Keratinocyte (primary cell): ENCODE results near the gene NBPF1. TPM values are rescaled to one million over a fixed set of nuclear protein-coding genes. Genes with fewer than 3 reads are reported as not detected.
"Not testable (repeated sequence)": the region's sequence is repeated elsewhere in the genome, so short reads cannot be mapped to it uniquely, and the experiment has no call there.

Source experiments
- DNase-seq: peaks from one replicate; pipeline ENCODE4 v3.0.0-alpha.2; 2011; ENCODE audit warnings: low read depth, missing footprints, low spot score
- FAIRE-seq: peaks from 2 replicates; lab custom pipeline; 2011; peaks lifted over from hg19 to GRCh38; lab: Jason Lieb, UNC
- H2AFZ ChIP-seq: 2 replicates; pipeline ENCODE4 v1.6.0; 2012; ENCODE audit warnings: low read length, control low read depth, inconsistent platforms; ENCODE audit not compliant: control insufficient read depth
- H3K27ac ChIP-seq: 2 replicates; pipeline ENCODE4 v1.5.1; 2011; ENCODE audit warnings: low read length; ENCODE audit not compliant: control insufficient read depth, insufficient read depth
- H3K27me3 ChIP-seq: 3 replicates; pipeline ENCODE4 v1.6.0; 2011; ENCODE audit warnings: low read length; ENCODE audit not compliant: control insufficient read depth, insufficient read depth; ENCODE audit errors: extremely low read depth
- H3K36me3 ChIP-seq, 2 experiments: 2 replicates in 1 of 2; 3 replicates in 1 of 2; pipeline ENCODE4 v1.5.1; 2011; ENCODE audit warnings: low read length in 2 of 2, mild to moderate bottlenecking in 1 of 2; ENCODE audit not compliant: control insufficient read depth in 2 of 2, insufficient read depth in 2 of 2; ENCODE audit errors: extremely low read depth in 1 of 2
- H3K4me1 ChIP-seq: 3 replicates; pipeline ENCODE4 v1.5.1; 2011; ENCODE audit warnings: low read length; ENCODE audit not compliant: control insufficient read depth, insufficient read depth; ENCODE audit errors: extremely low read depth
- H3K4me2 ChIP-seq: 3 replicates; pipeline ENCODE4 v1.6.0; 2011; ENCODE audit warnings: low read depth, low read length; ENCODE audit not compliant: control insufficient read depth, insufficient read depth; ENCODE audit errors: extremely low read depth
- H3K4me3 ChIP-seq, 3 experiments: fragments of 200-600 bp in 1 of 3; sonication (generic) in 1 of 3; 2 replicates in 2 of 3; 3 replicates in 1 of 3; pipeline ENCODE4 v1.5.1; 2011 to 2016; ENCODE audit warnings: low read length in 3 of 3, mild to moderate bottlenecking in 3 of 3, control low read depth in 2 of 3, inconsistent platforms in 1 of 3, low read depth in 1 of 3, mixed read lengths in 1 of 3, mixed run types in 1 of 3, moderate library complexity in 1 of 3; ENCODE audit not compliant: control insufficient read depth in 2 of 3, insufficient read depth in 2 of 3; ENCODE audit errors: extremely low read depth in 1 of 3
- H3K79me2 ChIP-seq: 2 replicates; pipeline ENCODE4 v1.6.0; 2012; ENCODE audit warnings: low read length; ENCODE audit not compliant: control insufficient read depth, insufficient read depth
- H3K9ac ChIP-seq: 3 replicates; pipeline ENCODE4 v1.6.0; 2011; ENCODE audit warnings: low read length; ENCODE audit not compliant: control insufficient read depth, insufficient read depth; ENCODE audit errors: extremely low read depth
- H3K9me1 ChIP-seq: 3 replicates; pipeline ENCODE4 v1.6.0; 2011; ENCODE audit warnings: low read length; ENCODE audit not compliant: control insufficient read depth, insufficient read depth; ENCODE audit errors: extremely low read depth
- H3K9me3 ChIP-seq: 2 replicates; pipeline ENCODE4 v1.5.1; 2012; ENCODE audit warnings: low read depth, low read length; ENCODE audit not compliant: control insufficient read depth
- H4K20me1 ChIP-seq: 3 replicates; pipeline ENCODE4 v1.6.0; 2011; ENCODE audit warnings: low read length; ENCODE audit not compliant: control insufficient read depth, insufficient read depth; ENCODE audit errors: extremely low read depth
- CTCF ChIP-seq, 3 experiments: IDR thresholded peaks in 1 of 3; conservative IDR thresholded peaks in 1 of 3; optimal IDR thresholded peaks in 1 of 3; 2 replicates in 2 of 3; 3 replicates in 1 of 3; pipeline versions ENCODE3 to v1.5.1; 2011; ENCODE audit warnings: low read length in 3 of 3, mild to moderate bottlenecking in 3 of 3, moderate library complexity in 2 of 3, control low read depth in 1 of 3, inconsistent platforms in 1 of 3; ENCODE audit not compliant: insufficient read depth in 2 of 3; ENCODE audit errors: extremely low read depth in 1 of 3
- EZH2 ChIP-seq: IDR thresholded peaks from one replicate; pipeline ENCODE4 v1.6.1; 2012; ENCODE audit warnings: inconsistent platforms, mild to moderate bottlenecking, low read length, moderate library complexity
- dilution Hi-C: fragments of 300-500 bp; cut with MboI; formaldehyde crosslinking; loops from one replicate; pipeline ENCODE4 v1.7.0; 2020; ENCODE audit warnings: low sequenced_read_pairs; ENCODE audit not compliant: extremely low pct_ligation_motif_present
- polyA plus RNA-seq, 5 experiments: library from polyadenylated mRNA; depleted of rRNA in 3 of 5; stranded (reverse) in 3 of 5; stranded (forward) in 1 of 5; unstranded in 1 of 5; fragments of >200 nt; gene quantifications; 1 replicate in 1 of 5; 2 replicates in 3 of 5; 3 replicates in 1 of 5; pipeline versions ENCODE4 v1.2.1 to v1.2.3, GENCODE V29; 2011 to 2012; ENCODE audit warnings: missing spikeins in 2 of 5, low read depth in 1 of 5, low replicate concordance in 1 of 5

The NBPF1 gene
- polyA plus RNA-seq, 1 donor (not counting 4 experiments of a cell fraction or from before 2014, with no cell fraction given), result 16.4 TPM

GRCh38 chr1:16521288-16521583 is 92.1 kb downstream of the NBPF1 start:
- Histone ChIP-seq H3K79me2 (no peaks in the 10 kb centered on the region), H3K9me1 (no peaks in the 10 kb centered on the region), H3K9me3 (no peaks in the 10 kb centered on the region), H3K4me3 (no peak overlapping the region), H3K4me2 (no peak overlapping the region), H4K20me1 (no peaks in the 10 kb centered on the region), H2AFZ (no peak overlapping the region), H3K9ac (no peak overlapping the region), H3K27me3 (peaks cover 15% of the 10 kb centered on the region), H3K4me1 (no peaks in the 10 kb centered on the region), H3K27ac (no peak overlapping the region), H3K36me3 (no peaks in the 10 kb centered on the region)
- TF ChIP-seq EZH2, result no peak
- no peak for TF ChIP-seq CTCF (optimal IDR thresholded peaks at IDR 0.05 in 1 of 3, IDR thresholded peaks at IDR 0.05 in 1 of 3, conservative IDR thresholded peaks at IDR 0.05 in 1 of 3; ENCODE audit: extremely low read depth in 1 of 3, insufficient read depth in 2 of 3, low read length in 3 of 3)
- dilution Hi-C loops, result no loop called here
- FAIRE-seq (no peak), DNase-seq (no peak)

GRCh38 chr1:16520435-16521287 is 92.7 kb downstream of the NBPF1 start:
- peak overlapping the region in 2 of 3 experiments; percentile 22 to 55 for H3K4me3 ChIP-seq
- H3K9ac ChIP-seq, dilution Hi-C loops, H3K79me2 ChIP-seq, FAIRE-seq, H3K36me3 ChIP-seq, DNase-seq, H3K4me1 ChIP-seq, H3K9me1 ChIP-seq, H3K27ac ChIP-seq, H4K20me1 ChIP-seq, H3K9me3 ChIP-seq, H2AFZ ChIP-seq: not testable (repeated sequence)
- H3K4me2 ChIP-seq, result peak overlapping the region; percentile 37
- peaks cover 15% of the 10 kb centered on the region for H3K27me3 ChIP-seq

- H3K9ac ChIP-seq, H3K79me2 ChIP-seq, H2AFZ ChIP-seq, dilution Hi-C loops, H3K9me1 ChIP-seq, H4K20me1 ChIP-seq, H3K36me3 ChIP-seq, H3K4me3 ChIP-seq, H3K4me2 ChIP-seq, H3K9me3 ChIP-seq, FAIRE-seq, H3K27ac ChIP-seq, DNase-seq, H3K4me1 ChIP-seq: not testable (repeated sequence)
- peaks cover 15% of the 10 kb centered on the region for H3K27me3 ChIP-seq
Observed at GRCh38 chr1:16519255-16519951, 94.0 kb downstream of the NBPF1 start.

GRCh38 chr1:16518913-16519254 is 94.5 kb downstream of the NBPF1 start:
- dilution Hi-C loops, H3K36me3 ChIP-seq, H3K79me2 ChIP-seq, H2AFZ ChIP-seq, H3K4me1 ChIP-seq, H3K9me1 ChIP-seq, DNase-seq, H3K27ac ChIP-seq, H3K9me3 ChIP-seq, H3K4me3 ChIP-seq, H4K20me1 ChIP-seq, H3K9ac ChIP-seq, FAIRE-seq, H3K4me2 ChIP-seq: not testable (repeated sequence)
- peaks cover 15% of the 10 kb centered on the region for H3K27me3 ChIP-seq
